ENCODE results near the gene G0S2.

DNA sequence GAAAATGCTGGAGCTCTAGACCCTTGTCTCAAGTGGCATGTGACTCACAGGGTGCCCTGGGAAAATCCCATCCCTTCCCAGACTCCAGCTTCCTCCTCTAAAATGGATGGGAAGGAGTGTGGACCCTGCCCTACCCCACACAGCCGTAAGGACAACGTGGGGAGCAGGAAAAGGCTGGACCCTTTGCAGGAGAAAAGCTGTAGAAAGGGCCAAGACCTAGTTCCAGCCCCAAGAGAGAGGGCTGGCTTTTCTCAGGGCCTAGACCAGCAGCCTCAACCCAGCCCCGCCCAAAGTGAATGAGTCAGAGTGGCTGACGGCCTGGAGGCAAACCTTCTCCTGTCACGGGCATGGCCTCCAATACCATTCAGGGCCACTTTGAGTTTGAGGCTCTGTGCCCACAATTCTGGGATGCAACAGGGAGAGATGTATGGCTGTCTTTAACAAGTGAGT lies 24.0 kb upstream of the G0S2 start:
- TF ChIP-seq, protein P1, sequence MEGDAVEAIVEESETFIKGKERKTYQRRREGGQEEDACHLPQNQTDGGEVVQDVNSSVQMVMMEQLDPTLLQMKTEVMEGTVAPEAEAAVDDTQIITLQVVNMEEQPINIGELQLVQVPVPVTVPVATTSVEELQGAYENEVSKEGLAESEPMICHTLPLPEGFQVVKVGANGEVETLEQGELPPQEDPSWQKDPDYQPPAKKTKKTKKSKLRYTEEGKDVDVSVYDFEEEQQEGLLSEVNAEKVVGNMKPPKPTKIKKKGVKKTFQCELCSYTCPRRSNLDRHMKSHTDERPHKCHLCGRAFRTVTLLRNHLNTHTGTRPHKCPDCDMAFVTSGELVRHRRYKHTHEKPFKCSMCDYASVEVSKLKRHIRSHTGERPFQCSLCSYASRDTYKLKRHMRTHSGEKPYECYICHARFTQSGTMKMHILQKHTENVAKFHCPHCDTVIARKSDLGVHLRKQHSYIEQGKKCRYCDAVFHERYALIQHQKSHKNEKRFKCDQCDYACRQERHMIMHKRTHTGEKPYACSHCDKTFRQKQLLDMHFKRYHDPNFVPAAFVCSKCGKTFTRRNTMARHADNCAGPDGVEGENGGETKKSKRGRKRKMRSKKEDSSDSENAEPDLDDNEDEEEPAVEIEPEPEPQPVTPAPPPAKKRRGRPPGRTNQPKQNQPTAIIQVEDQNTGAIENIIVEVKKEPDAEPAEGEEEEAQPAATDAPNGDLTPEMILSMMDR (IDR thresholded peaks at IDR 0.05 in 8 of 11, conservative IDR thresholded peaks at IDR 0.05 in 3 of 11) = no peak
- TF ChIP-seq POLR2A (IDR thresholded peaks at IDR 0.05) (no peak), POLR2AphosphoS5 (IDR thresholded peaks at IDR 0.05) (no peak)

Data from spleen (tissue), 7 donors.